Uterus (tissue), 4 donors: ENCODE data around the gene IRF5. TPM values are rescaled to one million over a fixed set of nuclear protein-coding genes. Genes with fewer than 3 reads are reported as not detected.
"Not testable (repeated sequence)": the region's sequence is repeated elsewhere in the genome, so short reads cannot be mapped to it uniquely, and the experiment has no call there.

Source experiments
- DNase-seq, 2 donors: peaks; one replicate each; pipeline ENCODE4 v3.0.0-alpha.2; 2019 to 2020
- H3K27ac ChIP-seq, 2 donors: fragments of 200-600 bp; sonication (generic); 1 replicate in 1 of 2; 2 replicates in 1 of 2; pipeline ENCODE4 v1.5.1; 2016 to 2018
- H3K27me3 ChIP-seq, 2 donors: fragments of 200-600 bp; sonication (generic); one replicate each; pipeline ENCODE4 v1.5.1; 2018 to 2019; ENCODE audit warnings: control low read depth in 1 of 2
- H3K36me3 ChIP-seq, 2 donors: fragments of 200-600 bp; sonication (generic); one replicate each; pipeline ENCODE4 v1.5.1; 2019; ENCODE audit warnings: control low read depth in 1 of 2
- H3K4me1 ChIP-seq, 2 donors: fragments of 200-600 bp; sonication (generic); one replicate each; pipeline ENCODE4 v1.5.1; 2018 to 2019; ENCODE audit warnings: control low read depth in 1 of 2
- H3K4me3 ChIP-seq, 2 donors: fragments of 200-600 bp; sonication (generic); 1 replicate in 1 of 2; 2 replicates in 1 of 2; pipeline ENCODE4 v1.5.1; 2018 to 2019; ENCODE audit warnings: mild to moderate bottlenecking in 1 of 2
- H3K9me3 ChIP-seq, 2 donors: fragments of 200-600 bp; sonication (generic); one replicate each; pipeline ENCODE4 v1.5.1; 2019; ENCODE audit warnings: control low read depth in 1 of 2
- CTCF ChIP-seq, 4 experiments: fragments of 200-600 bp in 2 of 4; fragments of 450-650 bp in 2 of 4; sonication (generic) in 2 of 4; IDR thresholded peaks; one replicate each; pipeline ENCODE4 v1.5.1; 2016 to 2019; ENCODE audit warnings: antibody characterized with exemption in 4 of 4, mild to moderate bottlenecking in 2 of 4, moderate library complexity in 1 of 4
- POLR2A ChIP-seq, 2 donors: fragments of 450-650 bp; IDR thresholded peaks; one replicate each; pipeline ENCODE4 v1.6.1; 2016; ENCODE audit warnings: antibody characterized with exemption in 2 of 2, mild to moderate bottlenecking in 1 of 2, moderate library complexity in 1 of 2
- intact Hi-C: fragments of 100-400 bp; cut with DNase I; formaldehyde crosslinking; loops from one replicate; pipeline ENCODE4 v1.15.1; 2023; ENCODE audit warnings: low total_unique reads
- total RNA-seq, 4 donors: library from RNA; depleted of rRNA in 3 of 4; stranded (reverse); fragments of >200 nt in 3 of 4; gene quantifications; one replicate each; pipeline versions ENCODE4 v1.1.0 to v1.2.4, GENCODE V29; 2014 to 2023
- donor health status: DM: yes; HTN: yes; CAD: no.

IRF5 gene
- total RNA-seq, 4 donors from 2014 or later = 2.0 to 52.5 (median 4.5) TPM

GRCh38 chr7:128941323-128941890 lies 3.7 kb downstream of the IRF5 start:
- intact Hi-C loops = no loop called here
- H3K4me1 ChIP-seq = peaks cover 0 to 11% of the 10 kb centered on the region in 2 donors
- H3K27me3 ChIP-seq = no peaks in the 10 kb centered on the region
- no peak for DNase-seq
- TF ChIP-seq CTCF (IDR thresholded peaks at IDR 0.05) (no peak), POLR2A (IDR thresholded peaks at IDR 0.05) (no peak)
- H3K4me3 ChIP-seq = no peak overlapping the region
- H3K9me3 ChIP-seq = no peaks in the 10 kb centered on the region
- H3K27ac ChIP-seq = no peak overlapping the region
- no peaks in the 10 kb centered on the region for H3K36me3 ChIP-seq

- Histone ChIP-seq H3K4me1 (peaks cover 0 to 11% of the 10 kb centered on the region in 2 donors), H3K4me3 (no peak overlapping the region), H3K27me3 (no peaks in the 10 kb centered on the region), H3K27ac (no peak overlapping the region), H3K9me3 (no peaks in the 10 kb centered on the region), H3K36me3 (no peaks in the 10 kb centered on the region)
- DNase-seq = no peak
- TF ChIP-seq CTCF (IDR thresholded peaks at IDR 0.05) = no peak
- no peak for TF ChIP-seq POLR2A (IDR thresholded peaks at IDR 0.05)
- intact Hi-C loops = no loop called here
Observed at GRCh38 chr7:128941946-128942526, 4.3 kb downstream of the IRF5 start.

- H3K36me3 ChIP-seq, H3K4me1 ChIP-seq, H3K4me3 ChIP-seq, DNase-seq, H3K27me3 ChIP-seq, H3K27ac ChIP-seq, H3K9me3 ChIP-seq, intact Hi-C loops: not testable (repeated sequence)
Observed at GRCh38 chr7:128943251-128943650, 5.5 kb downstream of the IRF5 start.

GRCh38 chr7:128944487-128945236 lies 6.9 kb downstream of the IRF5 start:
- DNase-seq = no peak
- H3K27ac ChIP-seq = no peak overlapping the region
- no peak overlapping the region for H3K4me3 ChIP-seq
- no peaks in the 10 kb centered on the region for H3K36me3 ChIP-seq
- intact Hi-C loops = no loop called here
- TF ChIP-seq POLR2A (IDR thresholded peaks at IDR 0.05) (no peak), CTCF (IDR thresholded peaks at IDR 0.05) (no peak)
- H3K4me1 ChIP-seq = no peaks in the 10 kb centered on the region
- no peaks in the 10 kb centered on the region for H3K27me3 ChIP-seq
- H3K9me3 ChIP-seq = no peaks in the 10 kb centered on the region

- DNase-seq = no peak
- intact Hi-C loops = no loop called here
- no peaks in the 10 kb centered on the region for H3K9me3 ChIP-seq
Observed at GRCh38 chr7:128945668-128946366, 8.1 kb downstream of the IRF5 start.

More at GRCh38 chr7:128945668-128946366, 8.1 kb downstream of the IRF5 start:
- no peaks in the 10 kb centered on the region for H3K36me3 ChIP-seq
- H3K27me3 ChIP-seq = no peaks in the 10 kb centered on the region
- H3K4me1 ChIP-seq = no peaks in the 10 kb centered on the region
- TF ChIP-seq CTCF (IDR thresholded peaks at IDR 0.05) (no peak), POLR2A (IDR thresholded peaks at IDR 0.05) (no peak)
- no peak overlapping the region for H3K27ac ChIP-seq
- H3K4me3 ChIP-seq = no peak overlapping the region
